ENCODE results near the gene RTCB.
"Not testable (repeated sequence)": the region's sequence is repeated elsewhere in the genome, so short reads cannot be mapped to it uniquely, and the experiment has no call there.

RTCB gene

GRCh38 chr22:32389685-32390084, 22.4 kb downstream of the RTCB start:
- no peak for DNase-seq (ENCODE audit: low read depth)

GRCh38 chr22:32385681-32386080, 26.4 kb downstream of the RTCB start:
- DNase-seq (ENCODE audit: low read depth): no peak

GRCh38 chr22:32380991-32381390, 31.1 kb downstream of the RTCB start:
- DNase-seq (ENCODE audit: low read depth): no peak

GRCh38 chr22:32378707-32379272, 33.3 kb downstream of the RTCB start:
- no peak for DNase-seq (ENCODE audit: low read depth)

- no peak for DNase-seq (ENCODE audit: low read depth)
Observed at GRCh38 chr22:32376681-32377080, 35.4 kb downstream of the RTCB start.

GRCh38 chr22:32375678-32376450, 36.2 kb downstream of the RTCB start:
- DNase-seq (ENCODE audit: low read depth): no peak

GRCh38 chr22:32364210-32364609, 47.8 kb downstream of the RTCB start:
- no peak for DNase-seq (ENCODE audit: low read depth)

GRCh38 chr22:32361257-32361656, 50.8 kb downstream of the RTCB start:
- no peak for DNase-seq (ENCODE audit: low read depth)

- not testable (repeated sequence) for DNase-seq (ENCODE audit: low read depth)
Observed at GRCh38 chr22:32360096-32360495, 52.0 kb downstream of the RTCB start.

- DNase-seq (ENCODE audit: low read depth): not testable (repeated sequence)
Observed at GRCh38 chr22:32357567-32357966, 54.5 kb downstream of the RTCB start, which contains the start of gene RFPL3. Gene RFPL3 (plus strand): TSS chr22:32357867. CDS start chr22:32358072, 205 bp downstream.

- no peak for DNase-seq (ENCODE audit: low read depth)
Observed at GRCh38 chr22:32355760-32356159, 56.3 kb downstream of the RTCB start.

- no peak for DNase-seq (ENCODE audit: low read depth)
Observed at GRCh38 chr22:32354360-32355351, 57.4 kb downstream of the RTCB start.

GRCh38 chr22:32353840-32354239, 58.2 kb downstream of the RTCB start:
- DNase-seq (ENCODE audit: low read depth): no peak

- DNase-seq (ENCODE audit: low read depth): no peak
Observed at GRCh38 chr22:32353292-32353691, 58.8 kb downstream of the RTCB start.

GRCh38 chr22:32352681-32353080, 59.4 kb downstream of the RTCB start:
- no peak for DNase-seq (ENCODE audit: low read depth)

GRCh38 chr22:32351875-32352274, 60.2 kb downstream of the RTCB start:
- not testable (repeated sequence) for DNase-seq (ENCODE audit: low read depth)

GRCh38 chr22:32348031-32348611, 63.9 kb downstream of the RTCB start:
- no peak for DNase-seq (ENCODE audit: low read depth)

- no peak for DNase-seq (ENCODE audit: low read depth)
Observed at GRCh38 chr22:32343941-32344340, 68.1 kb downstream of the RTCB start.

- no peak for DNase-seq (ENCODE audit: low read depth)
Observed at GRCh38 chr22:32342977-32343376, 69.1 kb downstream of the RTCB start.

- DNase-seq (ENCODE audit: low read depth): no peak
Observed at GRCh38 chr22:32341122-32341740, 70.8 kb downstream of the RTCB start.

GRCh38 chr22:32340411-32340810, 71.6 kb downstream of the RTCB start:
- no peak for DNase-seq (ENCODE audit: low read depth)

Measured in GM04503 (cell line).